ENCODE measurements around the gene MRGPRX2.

MRGPRX2 gene

DNA sequence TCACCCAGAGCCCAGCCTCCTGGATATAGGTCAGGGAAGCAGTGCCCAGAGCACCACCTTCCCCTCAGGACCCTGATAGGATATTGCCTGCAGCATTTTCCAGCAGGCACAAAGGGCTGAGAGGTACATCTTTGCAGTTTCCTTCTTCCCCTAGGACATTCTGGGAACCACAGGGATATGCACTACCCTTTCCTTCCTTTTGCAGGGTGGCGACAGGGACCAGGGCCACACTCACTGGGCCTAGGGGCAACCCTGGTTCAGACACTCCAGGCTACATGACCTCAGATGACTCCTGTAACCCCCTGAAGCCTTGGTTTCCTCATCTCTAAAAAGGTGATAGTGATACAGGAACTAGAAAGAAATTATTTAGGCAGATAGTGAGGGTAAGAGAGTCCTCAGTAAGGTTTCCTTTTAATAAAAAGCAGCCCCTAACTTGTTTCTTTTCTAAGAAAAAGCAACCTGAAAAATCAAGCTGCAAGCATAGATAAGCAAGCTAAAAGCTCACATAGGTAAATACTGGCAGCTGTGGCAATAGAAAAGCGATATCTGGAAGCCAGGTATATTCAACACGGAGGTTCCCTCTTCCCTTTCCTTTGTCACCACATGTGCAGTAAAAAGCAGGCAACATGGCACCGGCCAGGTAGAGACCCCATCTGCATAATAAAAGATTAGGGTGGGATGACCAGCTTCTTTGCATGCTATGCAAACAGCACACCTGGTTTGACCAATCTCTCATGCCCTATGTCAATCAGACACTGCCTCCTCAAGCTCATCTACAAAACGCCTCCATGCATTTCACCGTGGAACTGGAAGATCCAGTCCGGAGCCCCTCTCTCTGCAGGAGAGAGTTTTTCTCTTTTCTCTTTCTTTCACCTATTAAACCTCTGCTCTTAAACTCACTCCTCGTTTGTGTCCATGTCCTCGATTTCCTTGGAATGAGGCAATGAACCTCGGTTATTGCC is 13.2 kb upstream of the MRGPRX2 start:
- DNase-seq: peak; percentile 68

GRCh38 chr11:19072464-19072863 is 11.9 kb upstream of the MRGPRX2 start:
- no peak for DNase-seq

GRCh38 chr11:19071255-19071654 is 10.7 kb upstream of the MRGPRX2 start:
- peak; percentile 70 for DNase-seq

DNA sequence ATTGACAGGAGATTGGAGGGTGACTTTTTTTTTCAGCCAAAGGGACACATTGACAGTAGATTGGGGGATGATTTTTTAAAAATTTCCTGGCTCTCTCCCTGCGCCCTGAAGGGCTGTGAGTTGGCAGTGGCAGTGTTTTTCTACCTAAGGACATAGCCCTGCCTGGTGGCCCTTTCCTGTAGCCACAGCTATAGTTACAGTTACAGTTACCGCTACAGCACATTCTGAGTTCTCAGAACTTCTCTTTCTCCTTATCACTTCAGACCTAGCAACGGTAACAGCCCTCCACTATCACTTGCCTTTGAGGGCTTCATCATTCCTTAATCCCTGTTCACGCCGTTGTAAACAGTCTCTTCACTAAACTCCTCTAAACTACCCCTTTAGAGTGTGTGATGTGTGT is 684 bp downstream of the MRGPRX2 start:
- no peak for DNase-seq

DNA sequence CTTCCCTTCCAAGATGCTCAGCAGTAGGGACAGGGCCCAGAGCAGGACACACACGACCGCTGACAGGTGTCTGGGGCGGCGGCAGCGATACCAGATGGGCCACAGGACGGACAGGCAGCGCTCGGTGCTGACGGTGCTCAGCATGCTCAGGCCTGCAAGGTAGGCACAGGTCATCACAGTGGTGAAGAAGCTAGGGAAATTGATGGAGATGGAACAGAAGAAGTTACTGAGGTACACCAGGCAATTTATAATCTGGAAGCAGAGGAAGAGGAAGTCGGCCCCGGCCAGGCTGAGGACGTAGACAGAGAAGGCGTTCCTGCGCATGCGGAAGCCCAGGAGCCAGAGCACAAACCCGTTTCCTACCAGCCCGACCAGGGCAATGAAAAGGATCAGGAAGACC is 4.6 kb downstream of the MRGPRX2 start:
- DNase-seq: no peak

DNA sequence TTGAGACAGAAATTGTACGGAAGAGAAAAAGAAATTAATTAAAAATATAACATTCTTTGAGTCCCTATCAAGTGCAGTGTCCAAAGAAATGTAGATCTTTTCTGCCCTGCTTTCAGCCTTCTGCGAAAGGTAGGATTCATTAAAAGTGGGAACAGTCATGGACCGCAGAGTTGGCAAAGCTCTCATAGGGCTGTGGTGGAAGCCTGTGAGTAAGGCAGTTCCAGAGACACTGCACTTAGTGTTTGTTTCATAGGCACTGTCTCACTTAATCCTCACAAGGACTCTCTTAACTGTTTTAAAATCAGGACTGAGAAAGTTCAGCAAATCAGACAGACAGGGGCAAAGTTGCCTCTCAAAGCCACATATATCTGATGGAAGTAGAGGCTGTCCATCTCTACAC is 5.5 kb downstream of the MRGPRX2 start:
- no peak for DNase-seq

DNA sequence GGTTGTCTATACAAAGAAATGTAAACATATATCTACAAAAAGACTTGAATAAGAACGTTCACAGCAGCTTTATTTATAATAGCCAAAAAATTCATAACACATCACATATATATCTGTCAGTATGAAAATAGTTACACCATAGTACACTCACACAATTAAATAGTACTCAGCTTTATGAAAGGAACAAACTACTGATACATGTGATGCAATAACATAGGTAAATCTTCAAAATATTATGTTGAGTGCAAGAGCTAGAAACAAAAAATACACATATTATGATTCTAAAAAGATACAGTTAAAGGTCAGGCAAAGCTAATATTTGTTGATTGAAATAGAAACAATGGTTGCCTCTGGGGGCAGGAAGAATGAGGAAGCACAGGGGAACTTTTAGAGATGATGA is 6.6 kb downstream of the MRGPRX2 start:
- no peak for DNase-seq

DNA sequence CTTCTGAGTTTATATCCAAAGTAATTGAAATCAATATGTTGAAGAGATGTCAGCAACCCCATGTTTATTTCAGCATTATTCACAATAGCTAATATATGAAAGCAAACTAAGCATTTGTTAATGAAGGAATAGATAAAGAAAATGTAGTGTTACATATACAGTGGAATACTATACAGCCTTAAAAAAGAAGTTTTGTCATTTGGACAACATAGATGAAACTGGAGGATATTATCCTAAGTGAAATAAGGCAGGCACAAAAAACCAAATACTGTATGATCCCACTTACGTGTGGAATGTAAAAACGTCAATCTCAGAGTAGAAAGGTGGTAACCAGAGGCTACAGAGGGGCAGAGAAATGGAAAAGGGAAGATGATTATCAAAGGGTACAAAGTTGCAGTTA is 10.2 kb downstream of the MRGPRX2 start:
- no peak for DNase-seq

DNA sequence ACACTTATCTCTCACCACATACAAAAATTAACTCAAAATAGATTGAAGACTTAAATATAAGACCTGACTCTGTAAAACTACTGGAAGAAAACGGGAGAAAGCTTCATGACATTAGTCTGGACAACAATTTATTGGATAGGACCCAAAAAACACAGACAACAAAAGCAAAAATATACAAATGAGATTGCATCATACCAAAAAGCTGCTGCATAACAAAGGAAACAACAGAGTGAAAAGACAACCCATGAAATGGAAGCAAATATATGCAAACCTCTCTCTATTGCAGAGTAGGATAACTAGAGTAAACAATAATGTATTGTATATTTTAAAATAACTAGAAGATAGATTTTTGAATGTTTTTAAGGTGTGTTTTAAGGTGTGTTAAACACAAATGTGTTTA is 11.2 kb downstream of the MRGPRX2 start:
- no peak for DNase-seq

DNA sequence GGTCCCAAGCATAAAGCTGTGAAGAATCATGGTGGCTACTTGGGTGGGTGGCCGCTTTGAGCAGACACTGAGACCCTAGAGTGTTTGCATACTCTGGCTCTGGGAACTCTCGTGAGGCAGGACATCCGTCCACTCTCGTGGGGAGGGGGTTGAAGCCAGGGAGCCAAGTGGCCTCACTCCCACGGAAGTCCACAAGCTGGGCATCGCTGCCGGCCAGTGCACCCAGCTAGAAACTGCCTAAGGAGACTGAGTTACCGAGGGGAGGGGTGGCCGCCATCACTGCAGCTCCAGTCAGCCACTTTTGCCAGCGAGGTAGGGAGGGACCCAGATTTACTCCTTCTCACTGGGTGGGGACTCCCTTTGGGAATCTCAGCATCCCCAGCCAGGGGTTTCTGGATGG is 20.5 kb downstream of the MRGPRX2 start:
- DNase-seq: no peak

DNA sequence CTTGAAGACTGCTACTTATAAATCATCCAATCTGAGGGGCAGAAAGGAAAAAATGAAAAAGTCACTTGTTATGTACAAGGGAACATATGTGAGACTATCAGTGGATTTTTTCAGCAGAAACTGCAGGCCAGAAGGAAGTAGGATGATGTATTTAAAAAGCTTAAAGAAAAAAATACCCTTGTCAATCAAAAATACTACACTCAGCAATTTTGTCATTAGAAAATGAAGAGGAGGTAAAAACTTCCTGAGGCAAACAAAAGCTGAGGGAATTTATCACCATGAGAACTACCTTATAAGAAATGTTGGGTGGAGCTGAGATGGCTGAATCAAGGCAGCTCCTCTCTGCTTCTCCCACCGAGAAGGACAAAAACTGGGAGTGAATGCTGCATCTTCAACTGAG is 21.1 kb downstream of the MRGPRX2 start:
- no peak for DNase-seq

GRCh38 chr11:19032990-19033389 is 27.5 kb downstream of the MRGPRX2 start:
- no peak for DNase-seq

GRCh38 chr11:19027829-19028595 is 32.5 kb downstream of the MRGPRX2 start:
- DNase-seq: peak; percentile 9

GRCh38 chr11:19026862-19027261 is 33.7 kb downstream of the MRGPRX2 start:
- DNase-seq: no peak

GRCh38 chr11:19025481-19026406 is 34.8 kb downstream of the MRGPRX2 start:
- no peak for DNase-seq

DNA sequence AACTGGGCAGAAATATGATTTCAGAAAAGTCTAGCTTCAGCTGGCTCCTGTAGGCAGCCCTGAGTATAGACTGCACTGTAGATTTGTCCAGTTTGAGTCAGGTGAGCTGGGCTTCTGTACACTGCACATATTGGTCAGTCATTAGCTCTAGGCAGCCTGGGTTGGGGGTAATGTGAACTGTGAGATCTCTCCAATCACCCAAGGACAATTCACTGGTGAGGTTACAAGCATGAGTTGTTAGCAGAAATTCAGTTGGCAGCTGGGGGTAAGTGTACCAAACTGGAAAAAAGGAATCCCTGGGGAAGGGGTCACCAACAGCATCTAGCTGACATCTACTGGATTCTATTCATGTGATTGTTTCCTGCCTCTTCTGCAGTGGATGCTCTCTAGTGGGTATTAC is 39.7 kb downstream of the MRGPRX2 start:
- DNase-seq: no peak

DNA sequence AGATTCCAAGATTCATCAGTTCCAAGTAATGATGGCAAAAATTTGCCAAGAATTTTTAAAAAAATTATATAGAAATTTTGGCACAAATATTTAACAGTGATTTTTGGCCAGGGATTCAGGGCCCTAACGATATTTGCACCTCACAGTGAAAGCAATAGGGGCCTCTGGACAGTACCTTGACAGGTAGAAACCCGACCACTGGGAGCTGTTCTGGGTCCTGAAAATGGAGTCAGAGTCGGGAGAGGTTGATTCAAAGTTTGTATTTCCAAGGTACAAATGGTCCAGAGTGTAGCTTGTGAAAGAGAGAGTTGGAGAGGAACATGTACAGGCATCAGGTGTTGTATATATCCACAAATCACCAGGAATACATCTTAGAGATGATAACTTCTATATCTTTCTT is 41.6 kb downstream of the MRGPRX2 start:
- no peak for DNase-seq

DNA sequence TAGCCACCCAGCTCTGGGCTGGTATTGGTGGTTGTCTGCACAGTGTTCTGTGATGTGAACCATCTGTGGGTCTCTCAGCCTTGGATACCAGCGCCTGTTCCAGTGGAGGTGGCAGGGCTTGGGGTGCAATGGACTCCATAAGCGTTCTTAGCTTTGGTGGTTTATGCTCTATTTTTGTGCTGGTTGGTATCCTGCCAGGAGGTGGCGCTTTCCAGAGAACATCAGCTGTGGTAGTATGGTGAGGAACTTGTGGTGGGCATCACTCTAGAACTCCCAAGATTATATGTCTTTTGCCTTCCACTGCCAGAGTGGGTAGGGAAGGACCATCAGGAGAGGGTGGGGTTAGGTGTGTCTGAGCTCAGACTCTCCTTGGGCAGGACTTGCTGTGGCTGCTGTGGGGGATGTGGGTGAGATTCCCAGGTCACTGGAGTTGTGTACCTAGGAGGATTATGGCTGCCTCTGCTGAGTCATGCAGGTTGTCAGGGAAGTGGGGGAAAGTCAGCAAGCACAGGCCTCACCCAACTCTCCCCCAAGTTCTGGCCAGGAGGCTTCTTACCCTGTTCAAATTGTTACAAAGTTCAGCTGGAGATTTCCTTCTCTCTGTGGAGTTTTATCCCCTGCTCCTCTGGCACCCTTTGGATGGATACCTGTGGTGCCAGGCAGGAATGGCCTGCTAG is 47.2 kb downstream of the MRGPRX2 start:
- no peak for DNase-seq

- DNase-seq: no peak
Measured at GRCh38 chr11:19012636-19013035, 47.9 kb downstream of the MRGPRX2 start.
